GM12873 (cell line): ENCODE data around the gene GLYATL1.

Experiments used
- CTCF ChIP-seq: IDR thresholded peaks from 2 replicates; pipeline ENCODE4 v1.5.1; 2012; ENCODE audit warnings: low read depth, mild to moderate bottlenecking, moderate library complexity, low read length, control low read depth; ENCODE audit not compliant: insufficient read depth; ENCODE audit errors: missing control alignments

The GLYATL1 gene

GRCh38 chr11:58905721-58906547, 33.4 kb upstream of the GLYATL1 start:
- peak; percentile 19 for TF ChIP-seq CTCF

GRCh38 chr11:58907780-58908179, 31.5 kb upstream of the GLYATL1 start:
- no peak for TF ChIP-seq CTCF

DNA sequence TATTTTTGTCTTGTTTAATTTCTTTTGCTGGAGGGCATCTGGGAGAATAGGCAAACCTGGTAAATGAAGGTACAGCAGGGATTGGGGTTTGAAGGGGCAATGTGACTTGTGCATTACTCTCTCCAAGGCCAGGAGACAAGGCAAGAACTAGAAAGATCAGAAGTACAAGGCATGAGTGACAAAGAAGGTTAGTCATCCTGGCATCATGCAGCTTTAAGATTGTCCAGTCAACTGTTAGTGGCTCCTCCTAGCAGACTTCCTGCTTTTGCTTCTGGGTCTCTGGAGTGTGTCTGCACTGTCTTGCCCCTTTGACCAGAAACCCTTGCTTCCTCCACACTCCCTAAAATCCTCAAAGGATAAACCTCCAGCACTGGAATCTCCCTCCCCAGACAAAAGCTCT, 27.2 kb upstream of the GLYATL1 start:
- no peak for TF ChIP-seq CTCF

GRCh38 chr11:58913685-58914084, 25.6 kb upstream of the GLYATL1 start:
- no peak for TF ChIP-seq CTCF

DNA sequence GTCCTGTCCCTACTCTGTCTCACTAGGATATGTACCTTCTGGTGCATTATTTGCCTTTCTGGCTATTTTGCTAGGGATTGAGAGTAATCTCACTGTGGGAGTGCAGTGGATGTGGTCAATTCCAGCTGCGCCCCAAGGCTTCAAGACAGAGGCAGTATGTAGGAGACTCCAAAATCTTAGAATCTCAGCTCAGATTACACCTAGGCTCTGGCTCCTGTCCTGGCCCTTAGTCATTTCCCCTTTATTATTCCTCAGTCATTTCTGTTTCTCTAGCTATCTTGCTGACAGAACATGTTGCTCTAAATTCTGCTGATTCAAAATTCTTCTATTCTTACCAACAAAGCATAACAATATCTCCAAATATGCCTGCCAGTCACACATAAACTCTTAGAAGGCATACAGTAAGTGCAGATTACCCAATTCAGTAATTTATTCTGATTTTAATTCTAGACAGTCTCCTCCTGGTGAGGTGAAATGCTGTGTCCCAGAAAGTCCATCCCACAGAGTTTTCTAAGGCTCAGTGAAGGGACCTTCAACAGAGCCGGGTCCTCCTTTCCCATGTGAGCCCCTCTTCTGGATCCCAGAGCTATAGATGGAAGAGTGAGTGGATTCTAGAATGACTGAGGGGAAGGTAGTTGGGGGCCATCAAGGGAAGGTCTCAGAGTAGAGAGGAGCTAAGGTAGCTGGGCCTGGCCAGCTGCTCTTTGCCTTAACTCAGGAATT, 24.3 kb upstream of the GLYATL1 start:
- no peak for TF ChIP-seq CTCF

- no peak for TF ChIP-seq CTCF
Observed at GRCh38 chr11:58916637-58917036, 22.7 kb upstream of the GLYATL1 start.

DNA sequence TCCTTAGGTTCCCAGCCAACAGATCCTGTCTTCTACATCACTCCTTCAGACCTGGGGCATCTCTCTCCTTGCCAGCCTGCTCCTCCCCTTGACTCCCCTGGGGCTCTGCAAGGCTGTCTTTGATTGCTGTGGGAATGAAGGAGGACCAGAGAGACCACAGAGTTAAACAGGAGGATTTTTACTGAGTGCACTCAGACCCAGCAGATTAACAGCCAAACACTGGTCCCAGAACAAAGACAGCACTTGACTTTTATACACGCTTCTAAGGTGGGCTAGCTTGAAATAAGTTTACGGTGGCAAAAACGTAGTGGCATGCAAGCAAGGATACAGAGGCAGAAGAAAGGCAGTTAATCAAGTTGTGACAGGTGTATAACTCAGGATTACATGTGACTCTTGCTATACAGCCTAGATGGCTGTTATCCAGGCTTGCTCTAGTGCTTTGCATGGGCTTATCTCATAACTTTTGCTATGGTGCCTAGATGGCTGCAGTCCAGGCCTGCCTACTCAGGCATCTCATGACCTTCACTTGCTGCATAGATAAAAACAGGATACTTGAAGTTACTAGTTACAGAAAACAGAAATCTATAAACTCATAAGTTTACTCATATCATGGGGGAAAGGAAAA, 22.0 kb upstream of the GLYATL1 start:
- TF ChIP-seq CTCF: no peak
